ENCODE measurements around the gene SERPINB12.
A peak's percentile ranks its signal among the peaks of the same experiment; 100 is the strongest.

The SERPINB12 gene

DNA sequence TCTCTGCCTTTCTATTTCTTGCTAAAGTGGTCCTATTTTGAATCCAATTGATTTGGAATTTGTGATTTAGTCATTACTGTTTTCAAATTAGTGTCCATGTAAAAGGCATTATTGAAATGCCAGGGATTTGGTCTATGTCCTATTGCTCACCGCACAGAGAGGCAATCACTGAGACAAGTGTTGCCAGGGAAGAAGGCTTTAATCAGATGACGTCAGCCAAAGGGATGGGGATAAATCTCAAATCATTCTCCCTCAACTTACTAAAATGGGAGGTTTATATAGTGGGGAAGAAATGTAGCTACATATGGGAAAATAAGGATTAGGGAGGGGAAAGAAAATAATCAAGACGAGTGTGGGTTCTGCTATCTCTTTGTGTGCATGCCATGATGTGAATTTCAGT lies 9.6 kb downstream of the SERPINB12 start:
- DNase-seq (ENCODE audit: low read depth): no peak

DNA sequence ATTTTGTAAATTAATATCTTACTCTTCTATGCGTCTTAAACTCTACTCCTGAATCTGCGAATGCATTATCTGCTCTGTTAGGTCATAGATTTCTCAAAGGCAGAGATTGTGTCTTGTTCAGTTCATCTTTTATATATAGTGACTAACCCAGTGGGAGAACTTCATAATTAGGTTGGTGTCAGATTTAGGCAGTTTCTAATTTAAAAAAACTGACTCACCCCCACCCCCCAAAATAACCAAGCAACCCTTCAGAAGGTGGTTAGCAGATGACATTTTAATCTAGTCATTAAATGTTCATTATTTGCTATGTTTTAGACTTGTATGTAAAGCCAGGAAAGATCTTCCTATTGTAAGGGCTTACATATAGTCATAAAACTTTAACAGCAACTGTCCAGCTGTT lies 10.4 kb downstream of the SERPINB12 start:
- no peak for DNase-seq (ENCODE audit: low read depth)

DNA sequence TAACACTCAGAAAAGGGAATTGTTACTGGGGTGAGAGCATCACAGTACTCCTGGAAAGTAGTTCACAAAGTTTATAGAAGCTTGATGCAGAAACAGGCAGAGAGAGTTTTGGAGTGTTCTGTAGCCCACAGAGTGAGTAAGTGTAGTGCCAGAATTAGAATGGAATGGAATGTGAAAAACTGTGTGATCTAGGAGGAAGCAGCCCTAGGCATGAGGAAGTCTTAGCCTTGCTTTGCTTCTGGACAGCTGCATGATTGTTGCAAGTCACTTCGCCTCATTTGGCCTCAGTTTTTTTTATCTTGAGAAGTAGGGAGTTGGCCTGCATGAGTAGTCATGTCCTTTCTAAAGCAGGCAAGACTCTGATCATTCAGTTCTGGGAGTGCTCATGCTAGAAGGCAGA lies 10.9 kb downstream of the SERPINB12 start:
- DNase-seq (ENCODE audit: low read depth): peak; percentile 73

DNA sequence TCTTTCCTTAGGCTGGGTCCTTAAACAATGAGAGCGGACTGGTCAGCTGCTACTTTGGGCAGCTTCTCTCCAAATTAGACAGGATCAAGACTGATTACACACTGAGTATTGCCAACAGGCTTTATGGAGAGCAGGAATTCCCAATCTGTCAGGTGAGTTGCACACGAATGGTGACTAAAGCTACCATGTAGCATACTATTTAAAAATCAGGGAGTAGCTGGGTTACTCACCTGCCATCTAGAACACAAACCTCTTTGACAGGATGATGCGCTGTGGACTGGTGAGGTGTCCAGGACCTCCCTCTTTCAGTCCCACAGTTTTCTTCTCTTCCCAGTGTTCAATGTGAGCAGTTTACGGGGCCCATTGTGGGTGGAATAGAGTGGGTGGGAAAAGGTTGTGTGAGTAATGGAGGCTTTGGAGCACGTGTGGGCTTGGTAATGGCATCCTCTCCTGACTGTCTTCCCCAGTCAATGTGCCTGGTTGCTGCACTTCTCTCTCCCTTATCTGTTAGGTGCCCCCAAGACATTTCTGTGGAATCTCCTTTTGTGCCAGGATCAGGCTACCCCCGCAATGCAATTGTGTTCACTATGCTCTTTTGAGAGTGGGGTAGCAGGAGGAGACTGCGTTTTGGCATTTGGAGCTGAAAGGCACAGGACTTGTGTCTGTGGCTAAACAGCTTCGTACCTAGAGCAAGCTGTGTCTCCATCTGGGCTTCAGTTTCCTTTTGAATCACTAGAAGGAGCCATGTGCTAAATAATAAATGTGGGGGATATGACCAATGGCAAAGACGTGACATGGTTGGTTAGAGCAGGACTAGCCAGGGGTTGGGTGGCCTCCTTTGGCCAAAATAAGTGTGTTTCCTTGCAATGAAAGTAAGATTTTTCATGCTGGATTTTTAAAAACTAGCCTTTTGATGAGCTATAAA lies 17.7 kb downstream of the SERPINB12 start:
- DNase-seq (ENCODE audit: low read depth): no peak

DNA sequence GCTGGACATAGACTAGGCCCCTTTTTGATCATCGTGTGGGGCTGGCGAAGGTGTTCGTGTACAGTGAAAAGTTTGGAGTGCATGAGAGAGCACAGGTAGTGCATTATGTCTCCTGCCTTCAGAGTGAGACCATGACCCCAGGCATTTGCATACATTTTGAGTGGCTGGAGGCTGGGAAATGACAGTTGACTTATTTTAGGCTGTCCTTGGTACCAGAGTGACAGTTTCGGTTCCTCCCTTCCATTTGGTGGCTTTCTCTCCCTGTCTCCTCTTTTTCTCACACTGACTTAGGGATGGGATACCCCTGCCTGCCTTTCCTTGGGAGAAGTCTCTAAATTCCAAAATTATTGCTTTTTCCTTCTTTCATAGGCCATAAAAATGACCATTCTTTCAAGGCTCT lies 20.1 kb downstream of the SERPINB12 start:
- DNase-seq (ENCODE audit: low read depth): no peak

DNA sequence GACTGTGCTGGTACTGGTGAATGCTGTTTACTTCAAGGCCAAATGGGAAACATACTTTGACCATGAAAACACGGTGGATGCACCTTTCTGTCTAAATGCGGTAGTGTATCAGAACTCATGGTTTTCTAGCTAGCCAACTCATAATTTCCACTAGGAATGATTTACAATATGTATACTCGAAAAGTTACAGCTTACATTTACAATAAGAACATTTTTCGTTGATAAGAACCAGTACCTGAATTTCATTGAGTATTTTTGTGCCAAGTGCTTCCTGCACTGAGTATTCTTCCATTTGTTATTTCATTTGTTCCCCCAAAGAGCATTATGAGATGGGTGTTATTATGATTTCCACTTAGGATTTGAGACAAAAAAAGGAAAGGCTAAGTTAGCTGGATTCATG lies 21.9 kb downstream of the SERPINB12 start:
- no peak for DNase-seq (ENCODE audit: low read depth)

DNA sequence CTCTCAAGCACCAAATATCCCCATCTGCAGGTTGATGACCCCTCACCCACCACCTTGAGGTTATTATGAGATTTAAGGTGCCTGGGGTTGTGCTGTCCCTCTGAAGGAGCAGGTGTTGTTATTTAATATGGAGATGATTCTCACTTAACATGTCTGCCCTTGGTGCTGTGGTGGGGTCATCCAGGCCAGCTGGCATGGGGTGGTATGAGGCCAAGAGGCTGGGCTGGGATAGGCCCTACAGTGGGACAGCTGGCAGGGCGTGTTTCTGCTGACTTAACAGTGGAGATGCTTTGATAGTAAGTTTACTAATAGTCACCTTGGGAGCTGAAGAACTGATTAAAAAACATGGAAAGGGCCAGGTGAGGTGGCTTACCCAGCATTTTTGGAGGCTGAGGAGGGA lies 22.4 kb downstream of the SERPINB12 start:
- DNase-seq (ENCODE audit: low read depth): no peak

DNA sequence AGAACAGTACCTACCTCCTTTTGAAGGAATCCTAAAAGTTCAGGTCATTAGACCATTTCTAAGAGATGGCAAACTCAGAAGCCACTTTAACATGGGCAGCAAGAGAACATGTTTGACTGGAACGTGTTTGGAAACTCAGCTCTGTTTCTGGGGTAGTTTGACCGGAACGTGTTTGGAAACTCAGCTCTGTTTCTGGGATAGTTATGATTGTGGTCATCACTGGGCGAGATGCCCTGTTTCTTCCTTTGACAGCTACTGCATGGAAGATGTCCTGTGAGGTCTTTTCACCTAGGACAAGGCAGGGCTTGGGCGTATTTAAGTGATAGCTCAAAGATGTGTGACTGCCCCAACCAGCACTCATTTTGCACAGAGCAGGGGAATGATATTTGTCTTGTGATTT lies 25.1 kb downstream of the SERPINB12 start:
- no peak for DNase-seq (ENCODE audit: low read depth)

DNA sequence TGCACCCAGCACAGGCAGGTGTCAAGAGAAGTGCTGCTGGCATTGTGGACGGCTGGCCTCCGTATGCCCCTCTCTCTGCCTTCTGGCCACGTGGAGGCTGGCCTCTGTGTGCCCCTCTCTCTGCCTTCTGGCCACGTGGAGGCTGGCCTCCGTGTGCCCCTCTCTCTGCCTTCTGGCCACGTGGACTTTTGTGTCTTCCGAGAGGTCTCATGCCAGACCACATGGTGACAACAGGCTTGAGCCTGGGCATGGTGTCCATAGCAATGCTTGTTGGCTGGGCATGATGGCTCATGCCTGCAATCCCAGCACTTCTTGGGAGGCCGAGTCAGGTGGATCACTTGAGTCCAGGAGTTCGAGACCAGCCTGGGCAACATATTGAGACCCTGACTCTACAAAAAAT lies 25.7 kb downstream of the SERPINB12 start:
- DNase-seq (ENCODE audit: low read depth): no peak

DNA sequence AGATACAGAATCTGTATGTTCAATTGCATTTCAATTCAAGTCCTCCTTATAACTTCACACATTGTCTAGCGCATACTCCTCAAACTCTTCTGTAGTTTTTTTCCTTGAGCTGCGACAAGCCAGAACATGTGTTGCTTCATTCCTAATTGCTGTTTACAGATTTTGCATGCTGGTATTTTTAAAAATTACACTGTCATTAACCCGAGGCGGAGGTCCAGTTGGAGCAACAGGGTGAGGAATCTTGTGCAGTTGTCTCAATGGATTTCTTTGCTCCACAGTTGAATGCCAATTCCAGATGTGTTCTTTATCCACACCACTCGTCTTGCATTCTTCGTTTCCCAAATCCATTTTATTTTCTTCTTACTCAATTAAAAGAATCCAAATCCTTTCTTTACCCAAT lies 28.6 kb downstream of the SERPINB12 start:
- DNase-seq (ENCODE audit: low read depth): no peak

DNA sequence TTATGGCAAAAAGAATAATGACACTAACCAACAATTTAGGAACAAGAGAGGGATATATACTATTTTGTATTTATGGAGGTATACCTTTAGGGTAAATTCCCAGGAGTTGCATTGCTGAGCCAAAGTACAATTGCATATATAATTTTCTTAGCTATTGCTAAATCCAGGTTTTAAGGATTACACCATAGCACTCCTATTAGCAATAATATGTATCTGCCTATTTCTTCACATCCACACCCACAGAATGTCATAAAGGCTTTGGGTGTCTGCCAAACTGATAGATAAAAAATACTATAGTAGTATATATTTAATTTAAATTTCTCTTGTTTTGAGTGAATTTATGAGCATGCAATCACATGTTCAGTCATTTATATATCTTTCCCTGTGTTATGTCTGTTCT lies 33.5 kb downstream of the SERPINB12 start:
- DNase-seq (ENCODE audit: low read depth): no peak

DNA sequence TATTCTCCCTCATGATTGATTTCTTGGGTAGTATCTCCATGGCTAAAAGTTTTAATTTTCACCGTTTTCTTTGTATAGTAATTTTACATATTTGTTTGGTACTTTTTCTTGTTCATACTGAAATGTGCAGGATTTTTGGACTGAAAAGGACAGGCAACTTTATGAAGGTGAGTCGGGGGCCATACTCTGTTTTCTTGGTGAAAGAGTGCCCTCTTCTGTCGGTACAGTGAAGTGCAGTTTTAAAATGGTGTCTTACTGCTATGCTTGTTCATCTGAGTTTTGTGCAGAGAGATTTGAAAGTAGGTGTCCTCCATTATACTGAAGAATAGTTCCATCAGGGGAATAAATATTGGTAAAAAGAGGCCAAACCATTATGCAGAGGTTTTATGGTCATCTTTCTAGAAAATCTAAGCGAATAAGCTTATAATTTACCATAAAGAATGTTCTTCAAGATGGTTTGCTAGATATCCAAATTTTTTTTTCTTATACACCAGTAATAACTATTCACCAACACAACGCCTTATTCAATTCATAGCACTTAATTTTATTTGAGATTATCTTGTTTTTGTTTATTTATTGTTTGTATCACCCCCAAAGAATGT lies 36.3 kb downstream of the SERPINB12 start:
- DNase-seq (ENCODE audit: low read depth): peak; percentile 34

DNA sequence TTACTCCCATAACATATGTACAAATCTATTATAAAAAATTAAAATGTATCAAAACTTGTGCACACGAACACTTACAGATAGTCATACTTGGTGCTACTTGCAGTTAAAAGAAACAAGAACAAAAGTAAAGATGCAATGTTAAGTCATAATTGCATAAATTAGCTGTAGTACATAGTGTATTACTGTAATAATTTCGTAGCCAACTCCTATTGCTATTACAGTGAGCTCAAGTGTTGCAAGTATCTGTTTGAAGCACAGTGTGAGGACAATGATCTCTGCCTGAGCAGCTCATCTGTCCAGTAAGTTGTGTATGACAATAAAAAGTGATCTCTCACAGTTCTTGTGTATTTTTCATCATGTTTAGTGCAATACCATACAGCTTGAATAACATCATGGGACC lies 37.4 kb downstream of the SERPINB12 start:
- no peak for DNase-seq (ENCODE audit: low read depth)

DNA sequence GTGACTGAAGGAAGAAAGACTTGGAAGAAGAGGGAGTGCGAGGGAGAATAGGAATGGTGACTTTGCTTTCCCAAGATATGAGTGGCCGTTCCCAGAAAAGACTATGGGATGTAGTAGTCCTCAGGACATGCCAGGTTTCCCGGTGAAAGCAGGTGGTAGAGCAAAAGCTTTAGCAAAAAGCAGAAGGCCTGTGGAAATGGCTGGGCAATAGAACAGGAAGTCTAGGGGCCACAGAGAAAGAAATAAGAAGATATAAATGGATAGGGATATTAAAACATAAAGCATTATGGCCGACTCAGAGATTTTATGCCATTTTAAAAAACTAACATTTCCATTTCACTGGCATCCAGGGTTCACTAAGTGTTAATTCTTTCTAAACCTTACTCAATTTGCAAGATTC lies 43.8 kb downstream of the SERPINB12 start:
- DNase-seq (ENCODE audit: low read depth): no peak

DNA sequence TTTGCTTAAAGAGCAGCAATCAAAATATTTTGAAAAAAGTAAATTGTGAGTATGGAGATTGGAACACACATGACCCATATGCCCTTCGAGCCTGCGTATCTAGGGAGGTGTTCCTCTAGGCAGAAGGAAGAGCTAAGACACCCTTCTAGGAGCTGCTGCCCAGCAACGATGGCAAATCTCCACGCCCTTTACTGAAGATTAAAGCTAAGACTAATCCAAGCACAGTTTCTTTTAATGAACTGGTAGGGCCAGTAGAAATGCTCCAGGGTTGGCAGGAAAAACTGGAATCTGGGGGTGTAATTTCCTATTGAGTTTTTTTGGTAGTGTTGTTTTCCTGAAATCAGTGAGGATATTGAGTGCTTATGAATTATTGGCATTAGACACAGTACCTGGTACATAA lies 44.3 kb downstream of the SERPINB12 start:
- no peak for DNase-seq (ENCODE audit: low read depth)

DNA sequence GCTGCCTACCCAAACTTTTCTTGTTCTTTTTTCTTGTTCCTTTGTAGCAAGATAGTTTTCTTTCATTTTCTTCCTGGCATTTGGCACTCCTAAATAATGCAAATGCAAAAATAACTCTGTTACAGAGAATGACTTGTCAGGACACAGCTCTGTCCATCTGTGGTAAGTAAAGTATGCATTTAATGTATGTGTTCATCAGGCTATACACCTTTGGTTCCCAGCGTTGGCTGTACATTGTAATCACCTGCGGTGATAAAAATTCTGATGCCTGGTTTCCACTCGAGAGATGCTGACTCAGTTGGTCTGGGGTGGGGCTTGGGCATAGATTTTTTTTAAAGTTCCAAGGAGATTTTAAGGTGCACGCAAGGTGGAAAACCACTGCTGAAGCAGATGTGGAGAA lies 44.8 kb downstream of the SERPINB12 start, which contains the start of gene SERPINB13:
Gene SERPINB13, plus strand, starts transcription at position 378 of the 400 bp plus-strand sequence. CDS start 1,325 bp downstream, outside the sequence.
- no peak for DNase-seq (ENCODE audit: low read depth)

DNA sequence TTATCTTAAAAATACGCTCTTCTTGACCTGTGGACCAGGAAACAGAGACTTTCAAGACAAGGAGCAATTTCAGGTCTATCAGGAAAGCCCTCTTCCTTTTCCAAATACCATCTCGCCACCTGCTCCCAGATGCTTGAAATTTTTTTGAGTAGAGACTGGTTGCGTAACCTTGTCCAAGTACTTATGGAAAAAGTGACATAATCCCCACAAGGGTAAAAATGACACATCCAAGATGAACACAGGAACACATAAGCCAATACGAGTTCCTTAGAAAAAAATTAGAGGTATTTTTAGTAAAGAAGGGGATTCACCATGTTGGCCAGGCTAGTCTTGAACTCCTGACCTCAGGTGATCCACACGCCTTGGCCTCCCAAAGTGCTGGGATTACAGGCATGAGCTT lies 46.7 kb downstream of the SERPINB12 start:
- DNase-seq (ENCODE audit: low read depth): no peak

DNA sequence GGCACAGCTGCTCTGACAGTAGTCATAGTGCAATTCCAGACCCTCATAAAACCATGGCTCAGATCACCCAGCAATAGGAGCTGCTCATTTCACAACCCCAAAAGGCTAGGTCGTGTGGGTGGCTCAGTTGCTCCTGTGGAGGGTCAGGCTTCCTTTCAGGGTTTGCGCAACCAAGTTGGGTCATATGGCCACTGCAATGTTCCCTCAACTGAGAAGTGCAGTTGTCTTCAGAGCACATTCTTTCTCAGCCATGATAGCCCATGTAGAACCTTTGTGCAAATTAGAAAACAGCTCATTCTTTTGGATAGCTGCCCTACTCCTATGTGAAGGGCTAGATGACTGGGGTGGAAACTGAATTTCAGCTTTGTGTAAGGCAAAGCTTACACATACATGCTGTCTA lies 48.2 kb downstream of the SERPINB12 start:
- DNase-seq (ENCODE audit: low read depth): no peak

DNA sequence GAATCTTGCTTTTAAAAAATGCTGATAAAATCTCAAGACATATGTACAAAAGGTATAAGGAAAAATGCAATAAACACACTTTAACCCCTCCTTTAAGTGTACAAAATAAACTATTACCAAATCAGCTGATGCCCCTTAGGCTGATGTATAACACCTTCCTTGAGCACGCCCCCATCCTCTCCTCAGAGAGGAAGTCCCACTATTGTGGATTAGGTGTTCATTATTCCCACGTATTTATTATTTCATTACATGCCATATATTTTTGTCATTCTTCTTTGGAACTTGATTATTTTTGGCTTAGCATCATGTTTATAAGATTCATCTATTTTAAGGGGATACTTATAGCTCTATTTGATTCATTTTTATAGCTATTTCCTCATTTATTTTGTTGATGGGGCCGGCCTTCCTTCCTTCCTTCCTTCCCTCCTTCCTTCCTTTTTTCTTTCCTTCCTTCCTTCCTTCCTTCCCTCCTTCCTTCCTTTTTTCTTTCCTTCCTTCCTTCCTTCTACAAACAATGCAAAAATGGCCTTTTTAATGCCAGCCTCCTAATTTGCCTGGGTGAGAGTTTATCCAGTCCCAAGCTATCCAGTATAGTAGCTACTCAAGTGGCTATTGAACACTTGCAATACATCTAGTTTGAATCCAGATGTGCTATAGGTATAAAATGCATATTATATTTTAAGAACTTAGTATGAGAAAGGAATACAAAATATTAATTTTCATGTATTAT lies 49.0 kb downstream of the SERPINB12 start:
- no peak for DNase-seq (ENCODE audit: low read depth)

DNA sequence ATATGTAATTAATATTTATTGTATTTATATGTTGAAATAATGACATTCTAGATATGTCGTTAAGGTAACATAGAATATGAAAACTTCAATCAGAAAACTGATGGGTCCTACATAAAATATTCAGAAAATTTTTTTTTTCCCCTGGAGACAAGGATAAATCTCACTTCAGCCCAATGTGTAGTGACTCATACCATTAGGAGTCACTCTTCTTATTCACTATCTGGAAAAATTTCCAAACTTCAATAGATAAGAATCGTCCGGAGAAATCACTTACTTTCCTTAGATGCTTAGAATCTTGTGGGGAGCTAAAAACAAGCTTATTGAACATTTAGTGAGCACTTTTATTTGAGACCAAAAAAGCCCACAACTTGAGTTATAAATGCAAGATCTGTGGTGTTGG lies 49.6 kb downstream of the SERPINB12 start:
- no peak for DNase-seq (ENCODE audit: low read depth)

DNA sequence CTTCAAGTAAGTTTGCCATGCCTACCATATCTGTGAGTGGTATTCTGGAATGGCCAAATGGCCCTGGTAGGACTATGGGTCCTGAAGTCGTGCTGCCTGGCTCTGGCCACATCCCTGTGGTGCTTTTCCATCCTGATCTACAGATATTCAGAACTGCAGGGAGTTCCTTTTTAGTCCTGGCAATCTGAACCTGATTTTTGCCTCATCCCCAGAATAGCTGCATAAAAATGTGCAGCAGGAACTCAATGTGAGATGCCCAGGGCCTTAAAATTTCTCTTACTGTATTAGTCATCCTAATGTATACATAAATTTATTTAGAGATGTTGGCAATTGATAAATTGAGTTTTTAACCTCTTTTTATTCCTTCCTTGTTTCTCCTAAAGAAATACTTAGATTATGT lies 50.3 kb downstream of the SERPINB12 start:
- DNase-seq (ENCODE audit: low read depth): no peak

DNA sequence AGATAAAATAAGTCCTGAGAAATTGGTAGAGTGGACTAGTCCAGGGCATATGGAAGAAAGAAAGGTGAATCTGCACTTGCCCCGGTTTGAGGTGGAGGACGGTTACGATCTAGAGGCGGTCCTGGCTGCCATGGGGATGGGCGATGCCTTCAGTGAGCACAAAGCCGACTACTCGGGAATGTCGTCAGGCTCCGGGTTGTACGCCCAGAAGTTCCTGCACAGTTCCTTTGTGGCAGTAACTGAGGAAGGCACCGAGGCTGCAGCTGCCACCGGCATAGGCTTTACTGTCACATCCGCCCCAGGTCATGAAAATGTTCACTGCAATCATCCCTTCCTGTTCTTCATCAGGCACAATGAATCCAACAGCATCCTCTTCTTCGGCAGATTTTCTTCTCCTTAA lies 54.8 kb downstream of the SERPINB12 start:
- no peak for DNase-seq (ENCODE audit: low read depth)

DNA sequence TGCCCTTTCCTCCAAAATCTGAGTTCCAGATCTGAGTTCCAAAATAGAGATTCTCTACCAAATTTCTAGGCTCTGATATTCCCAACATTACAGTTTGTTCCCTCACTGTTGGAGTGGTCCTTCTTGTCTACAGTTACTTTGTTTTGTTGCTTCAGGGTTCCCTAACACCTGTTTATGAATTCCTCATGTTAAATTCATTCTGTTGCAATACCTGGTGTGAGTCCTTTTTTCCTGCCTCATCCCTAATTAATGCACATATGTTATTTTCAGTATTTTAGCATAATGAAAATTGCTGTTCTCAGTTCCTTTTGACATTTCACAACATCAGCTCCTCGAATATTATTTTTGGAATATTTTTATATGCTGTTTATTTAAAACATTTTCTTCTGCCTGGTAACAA lies 61.2 kb downstream of the SERPINB12 start:
- DNase-seq (ENCODE audit: low read depth): no peak

Data from iris pigment epithelial cell (primary cell).